Stimulated activated naive CD4-positive, alpha-beta T cell treated with Interleukin-2 at 50 U/mL for 16 hours (primary cell): ENCODE data around the gene EIF2AK3.
"Not testable (repeated sequence)": the region's sequence is repeated elsewhere in the genome, so short reads cannot be mapped to it uniquely, and the experiment has no call there.

Experiments used
- DNase-seq: peaks from one replicate; lab custom pipeline; 2025; lab: John Stamatoyannopoulos, UW

EIF2AK3 gene

DNA sequence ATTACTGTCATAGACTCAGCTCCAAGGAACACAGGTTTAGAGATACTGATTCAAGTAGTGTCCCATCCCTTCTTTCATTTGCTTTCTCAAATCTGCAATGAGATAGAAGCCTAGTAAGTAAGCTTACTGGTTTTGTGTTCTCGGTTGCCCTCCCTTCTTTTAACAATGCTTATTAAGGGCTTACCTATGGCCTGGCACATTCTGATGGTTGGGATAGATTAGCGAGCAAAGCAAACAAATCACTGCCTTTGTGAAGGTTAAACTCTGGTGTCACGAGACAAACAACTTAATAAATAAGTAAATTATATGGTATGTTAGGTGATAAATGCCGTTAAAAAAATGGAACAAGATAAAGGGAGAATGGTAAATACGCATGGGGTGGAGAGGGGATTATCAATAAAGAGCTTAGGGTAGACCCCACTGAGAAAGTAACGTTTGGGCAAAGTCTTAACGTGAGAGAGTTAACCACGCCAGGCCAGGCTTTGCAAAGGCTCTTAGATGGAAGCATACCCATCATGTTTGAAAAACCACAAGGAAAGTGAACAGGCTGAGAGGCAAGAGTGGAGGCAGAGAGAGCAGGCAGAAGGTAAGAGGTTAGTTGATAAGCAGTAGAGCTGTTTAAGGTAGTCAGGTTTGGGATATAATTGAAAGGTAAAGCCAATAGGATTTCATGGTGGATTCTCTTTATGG is 31.0 kb downstream of the EIF2AK3 start:
- no peak for DNase-seq

DNA sequence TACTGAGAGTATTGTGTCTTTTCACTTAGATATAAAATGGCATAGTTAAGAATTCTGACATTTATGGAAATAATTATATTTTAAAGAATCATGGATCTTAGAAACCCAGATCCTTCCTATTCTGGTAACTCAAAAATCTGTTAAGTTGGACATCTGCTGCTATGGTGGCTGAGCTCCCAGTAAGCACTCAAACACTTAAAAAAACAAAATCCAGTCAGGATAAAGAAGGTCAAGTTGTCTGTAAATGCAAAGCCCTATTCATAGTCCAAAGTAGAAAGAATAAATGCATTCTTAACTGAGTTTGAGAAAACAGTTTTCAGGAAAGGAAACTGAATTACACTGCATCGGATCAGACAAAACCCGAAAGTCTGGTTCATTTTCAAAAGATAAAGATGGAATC is 35.6 kb downstream of the EIF2AK3 start:
- DNase-seq, result no peak

DNA sequence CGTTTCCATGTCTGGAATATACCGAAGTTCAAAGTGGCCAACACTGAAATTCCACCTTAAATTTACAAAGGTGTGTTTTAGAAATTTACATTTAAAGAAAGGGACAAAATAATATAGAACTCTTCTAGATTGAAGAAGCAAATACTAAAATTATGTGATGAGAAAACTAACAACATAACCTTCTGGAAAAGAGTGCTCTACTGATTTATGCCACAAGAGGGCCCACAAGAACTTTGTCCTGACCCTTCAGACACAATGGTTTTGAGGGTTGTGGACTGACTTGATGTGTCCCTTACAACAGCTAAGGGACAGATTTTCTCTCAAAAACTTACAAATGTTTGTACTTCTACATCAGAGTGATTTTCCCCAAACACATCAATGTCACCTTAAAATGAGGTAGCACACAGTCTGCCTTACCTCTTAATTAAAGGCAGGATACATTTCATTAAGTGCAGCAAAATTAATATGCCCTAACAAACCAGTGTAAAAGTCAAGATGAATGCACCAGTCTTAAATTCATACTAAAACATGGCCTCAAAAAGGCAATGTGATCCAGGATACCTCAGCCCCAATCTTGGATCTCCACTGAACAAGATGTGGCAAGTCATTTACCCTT is 36.2 kb downstream of the EIF2AK3 start:
- peak; percentile 4 for DNase-seq

DNA sequence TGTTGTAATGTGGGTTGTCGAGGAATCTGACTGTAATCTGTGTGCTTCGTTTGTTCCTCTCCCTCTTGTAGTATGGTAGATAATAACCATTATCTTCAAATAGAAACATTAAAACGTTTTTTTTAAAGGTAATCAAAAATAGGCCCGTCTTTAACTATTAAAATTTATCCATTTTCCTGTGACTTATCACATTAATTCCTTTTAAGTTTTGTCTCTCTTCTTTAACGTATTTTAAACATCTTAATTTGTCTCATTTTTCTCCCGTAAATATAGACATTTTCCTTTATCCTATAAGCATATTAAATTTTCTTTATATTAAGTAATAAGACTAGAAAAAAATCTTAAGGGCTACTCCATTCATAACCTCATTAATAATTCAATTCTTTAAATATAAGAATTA is 41.3 kb downstream of the EIF2AK3 start:
- DNase-seq, result no peak

DNA sequence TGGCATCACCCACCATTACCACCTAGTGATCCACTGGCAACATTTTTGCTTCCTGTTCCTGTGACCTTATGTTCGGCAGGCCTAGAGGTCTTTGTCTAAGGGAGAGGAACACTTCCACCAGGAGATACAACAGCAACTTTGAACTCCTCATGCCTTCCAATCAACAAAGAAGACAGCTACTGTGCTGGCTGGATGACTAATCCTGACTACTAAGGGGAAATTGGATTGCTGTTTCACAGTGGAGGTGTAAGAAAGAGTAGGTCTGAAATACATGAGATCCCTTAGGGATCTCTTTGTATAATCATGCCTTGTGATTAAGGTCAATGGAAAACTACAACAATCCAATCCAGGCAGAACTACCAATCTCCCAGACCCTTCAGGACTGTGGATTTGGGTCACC is 45.2 kb downstream of the EIF2AK3 start:
- DNase-seq, result no peak

DNA sequence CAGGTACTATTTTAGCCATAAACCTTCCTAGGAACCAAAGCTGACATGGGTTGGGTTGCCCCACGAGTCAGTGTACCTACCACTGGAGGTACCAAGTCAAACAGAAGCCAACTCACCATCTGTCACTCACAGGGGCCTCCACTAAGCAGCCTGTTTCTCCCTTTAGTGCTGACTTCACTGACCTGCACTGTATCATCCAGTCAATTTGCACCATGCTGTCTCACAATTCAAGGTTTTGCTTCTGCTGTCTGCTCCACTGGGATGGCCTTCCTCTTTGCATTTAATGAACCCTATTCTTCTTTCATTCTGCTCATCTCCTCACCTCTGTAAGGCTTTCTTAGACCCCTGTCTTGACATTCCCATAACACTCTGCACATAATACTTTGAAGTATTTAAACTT is 47.2 kb downstream of the EIF2AK3 start:
- DNase-seq, result no peak

DNA sequence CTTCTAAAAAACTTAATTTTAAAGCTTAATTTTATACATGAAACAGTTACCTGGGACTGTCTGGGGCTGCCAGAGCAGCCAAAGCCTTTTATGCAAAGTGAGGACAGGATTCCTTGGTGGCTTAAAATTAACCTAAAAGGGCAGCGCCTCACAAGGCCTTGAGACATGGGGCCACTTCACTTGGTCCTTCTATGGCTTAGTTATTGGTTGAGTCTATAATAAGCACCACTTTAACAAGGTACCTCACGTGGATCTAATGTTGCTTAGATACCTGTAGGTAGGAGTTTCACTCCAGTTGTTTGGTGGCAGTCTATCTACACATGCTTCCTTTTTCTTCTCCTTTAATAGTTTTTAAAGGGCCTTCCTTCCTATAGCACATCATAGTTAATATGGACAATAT is 51.6 kb downstream of the EIF2AK3 start:
- DNase-seq, result no peak

DNA sequence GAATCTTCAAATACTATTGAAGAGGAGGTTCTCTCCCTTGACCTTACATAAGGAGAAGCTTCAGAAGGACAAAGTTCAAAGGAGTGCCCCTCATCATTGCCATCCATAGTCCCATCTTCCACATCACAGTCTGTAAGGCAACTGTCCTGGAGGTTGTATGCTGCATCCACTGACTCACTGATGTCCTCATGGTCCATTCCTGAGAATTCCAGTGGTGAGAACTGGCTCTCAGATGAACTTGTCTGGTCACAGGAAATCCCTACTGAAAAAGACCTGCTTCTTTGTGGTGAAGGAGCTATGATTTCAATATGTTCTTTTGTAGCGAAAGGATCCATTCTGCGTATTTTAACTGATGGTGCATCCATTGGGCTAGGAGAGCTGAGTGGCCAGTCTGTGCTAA is 52.2 kb downstream of the EIF2AK3 start:
- no peak for DNase-seq

DNA sequence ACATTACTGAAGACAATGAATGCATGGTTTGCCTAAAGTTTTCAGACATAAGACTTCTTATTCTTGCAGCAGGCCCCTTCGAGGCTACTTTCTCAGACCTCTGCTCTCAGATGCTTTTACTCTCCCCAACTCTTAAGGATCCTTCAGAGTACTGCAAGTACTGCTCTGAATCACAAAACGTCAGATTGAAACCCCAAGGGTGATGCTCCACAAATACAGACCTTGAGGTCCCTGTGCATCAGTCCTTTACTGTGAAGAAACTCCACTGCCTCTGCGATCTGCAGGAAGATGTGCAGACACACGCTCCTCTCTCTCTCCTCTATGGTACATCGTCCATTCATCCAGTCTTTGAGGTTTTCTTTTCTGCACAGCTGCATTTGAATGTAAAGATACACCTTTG is 52.8 kb downstream of the EIF2AK3 start:
- no peak for DNase-seq

DNA sequence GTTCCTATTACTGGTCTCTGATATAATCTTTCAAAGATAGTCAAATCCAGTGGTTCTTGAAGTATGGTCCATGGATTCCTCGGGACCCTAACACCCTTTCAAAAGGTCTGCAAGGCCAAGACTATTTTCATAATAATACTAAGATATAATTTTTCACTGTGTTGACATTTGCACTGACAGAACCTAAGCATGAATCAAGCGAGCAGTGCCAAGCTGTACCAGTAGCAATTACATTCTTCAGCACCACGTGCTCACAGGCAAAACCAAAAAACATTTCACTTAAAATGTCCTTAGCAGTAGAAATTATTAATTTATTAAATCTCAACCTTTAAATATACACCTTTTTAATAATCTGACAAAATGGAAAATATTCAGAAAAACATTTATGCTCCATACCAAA is 59.1 kb downstream of the EIF2AK3 start:
- DNase-seq, result no peak

DNA sequence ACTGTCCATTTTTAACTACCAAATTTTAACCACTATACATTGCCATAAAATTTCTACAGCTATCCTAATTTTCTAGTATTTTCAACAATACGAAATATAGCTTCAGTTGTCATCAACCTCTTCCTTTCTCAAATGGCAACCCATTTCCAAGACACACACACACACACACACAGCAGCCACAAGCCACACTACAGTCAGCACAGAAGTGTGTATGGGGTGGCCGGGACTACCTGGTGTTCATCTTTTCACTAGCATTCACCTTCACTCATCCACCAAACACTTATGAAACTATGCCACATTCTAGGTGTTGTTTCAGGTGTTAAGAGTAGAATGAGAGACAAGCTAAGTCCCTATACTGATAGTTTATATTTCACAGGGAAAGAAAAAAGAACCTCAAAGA is 62.9 kb downstream of the EIF2AK3 start:
- no peak for DNase-seq

DNA sequence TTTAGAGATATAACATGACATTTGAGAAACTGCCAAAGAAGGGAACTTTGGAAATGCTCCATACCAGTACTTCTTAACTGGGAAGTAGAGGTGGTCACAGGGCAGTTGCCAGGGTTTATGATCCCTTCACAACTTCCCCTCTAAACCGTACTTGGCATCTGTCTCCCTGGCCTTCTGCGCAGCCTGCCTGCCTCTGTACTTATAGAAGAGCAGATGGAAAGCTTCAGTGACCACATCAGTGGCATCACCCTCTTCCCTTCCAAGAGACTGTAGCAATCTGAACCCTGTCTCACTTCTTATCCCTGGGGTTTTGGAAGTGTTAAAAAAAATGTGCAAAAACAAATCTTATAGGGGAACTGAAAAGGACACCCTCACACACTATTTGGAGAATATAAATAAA is 64.1 kb downstream of the EIF2AK3 start:
- no peak for DNase-seq

DNA sequence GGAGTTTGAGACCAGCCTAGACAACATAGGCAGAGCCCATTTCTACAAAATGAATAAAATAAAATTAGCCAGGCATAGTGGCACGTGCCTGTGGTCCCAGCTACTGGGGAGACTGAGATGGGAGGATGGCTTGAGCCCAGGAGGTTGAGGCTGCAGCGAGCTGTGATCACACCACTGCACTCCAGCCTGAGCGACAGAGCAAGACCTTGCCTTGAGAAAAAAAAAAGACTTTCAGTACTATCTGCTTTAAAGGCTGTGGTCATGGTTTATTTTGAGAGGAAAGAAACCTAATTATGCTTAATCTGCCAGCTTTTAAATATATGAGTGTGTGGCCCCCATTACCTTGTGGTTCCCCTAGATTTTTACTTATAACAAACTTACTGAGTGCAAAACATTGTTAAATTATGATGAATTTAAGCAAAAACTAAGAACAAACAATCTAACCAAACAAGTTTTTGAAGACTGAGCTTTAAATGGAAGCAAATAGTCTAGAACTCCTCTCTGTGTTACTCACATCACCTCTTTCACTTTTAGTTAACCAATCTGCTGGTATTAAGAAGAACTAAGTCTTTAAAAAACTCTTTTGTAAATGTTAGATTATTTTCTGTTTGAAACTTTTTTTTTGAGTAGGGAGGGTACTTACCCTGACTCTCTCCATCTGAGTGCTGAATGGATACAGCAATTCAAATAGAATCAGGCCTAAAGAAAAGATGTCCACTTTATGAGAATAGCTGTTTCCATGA is 65.4 kb downstream of the EIF2AK3 start:
- DNase-seq, result no peak

DNA sequence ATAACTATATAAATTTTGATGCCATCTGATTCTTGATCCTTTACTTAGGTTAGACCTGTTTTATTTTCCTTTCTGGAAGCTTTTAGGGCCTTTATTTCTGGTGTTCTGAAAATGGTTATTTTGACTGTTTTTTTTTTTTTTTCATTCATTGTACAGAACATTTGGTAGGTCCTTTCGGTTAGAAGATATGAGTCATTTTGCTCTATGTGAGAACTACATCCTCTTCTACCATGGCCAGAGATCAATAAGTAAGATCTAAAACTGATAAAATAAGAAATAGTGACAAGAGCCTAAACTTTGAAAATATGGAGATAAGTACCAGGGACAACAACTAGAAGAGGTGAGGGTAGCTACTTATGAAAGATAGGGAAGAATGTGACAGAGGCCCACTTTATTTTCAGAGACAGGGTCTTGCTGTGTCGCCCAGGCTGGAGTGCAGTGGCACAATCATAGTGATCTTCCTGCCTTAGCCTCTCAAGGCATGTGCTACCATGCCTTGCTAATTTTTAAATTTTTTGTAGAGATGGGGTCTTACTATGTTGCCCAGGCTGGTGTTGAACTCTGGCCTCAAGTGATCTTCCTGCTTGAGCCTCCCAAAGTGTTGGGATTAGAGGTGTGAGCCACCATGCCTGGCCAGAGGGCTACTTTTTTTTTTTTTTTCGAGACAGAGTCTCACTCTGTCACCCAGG is 66.5 kb downstream of the EIF2AK3 start:
- DNase-seq, result no peak

DNA sequence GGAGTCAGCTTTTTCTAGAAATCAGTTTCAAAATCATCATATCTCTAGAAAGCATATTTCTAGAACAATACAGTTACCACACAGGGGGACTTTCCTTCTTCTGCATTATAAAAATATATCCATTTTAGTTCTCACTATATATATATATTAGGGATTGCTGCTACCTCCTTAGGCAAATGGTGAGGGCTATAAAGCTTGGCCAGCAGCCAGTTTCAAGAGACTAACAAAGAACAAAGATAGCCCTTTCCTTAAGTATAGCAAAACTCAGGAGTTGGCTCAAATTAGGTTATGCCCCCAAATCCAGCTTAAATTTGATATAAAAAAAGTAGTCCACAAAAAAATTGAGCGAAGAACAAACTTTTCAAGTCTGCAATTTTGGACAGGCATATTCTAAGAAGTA is 70.0 kb downstream of the EIF2AK3 start:
- DNase-seq, result no peak

DNA sequence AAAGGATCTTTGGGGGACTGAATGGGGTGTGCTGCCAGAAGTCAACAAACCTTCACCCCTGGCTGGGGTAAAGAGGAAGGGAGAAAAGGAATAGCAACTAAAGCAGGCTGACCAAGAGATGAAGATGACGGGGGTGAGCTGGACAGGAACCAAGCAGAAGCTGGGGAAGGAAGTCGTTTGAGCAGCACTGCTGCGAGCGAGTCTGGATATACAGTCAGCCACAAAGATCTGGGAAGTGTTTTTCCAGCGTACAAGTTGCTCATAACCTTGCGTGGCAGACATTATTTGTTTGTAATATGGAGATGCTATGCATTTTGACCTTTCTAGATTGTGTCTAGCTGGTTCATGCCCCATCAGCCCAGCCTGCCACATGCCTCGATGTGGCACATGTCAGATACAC is 71.2 kb downstream of the EIF2AK3 start:
- no peak for DNase-seq

DNA sequence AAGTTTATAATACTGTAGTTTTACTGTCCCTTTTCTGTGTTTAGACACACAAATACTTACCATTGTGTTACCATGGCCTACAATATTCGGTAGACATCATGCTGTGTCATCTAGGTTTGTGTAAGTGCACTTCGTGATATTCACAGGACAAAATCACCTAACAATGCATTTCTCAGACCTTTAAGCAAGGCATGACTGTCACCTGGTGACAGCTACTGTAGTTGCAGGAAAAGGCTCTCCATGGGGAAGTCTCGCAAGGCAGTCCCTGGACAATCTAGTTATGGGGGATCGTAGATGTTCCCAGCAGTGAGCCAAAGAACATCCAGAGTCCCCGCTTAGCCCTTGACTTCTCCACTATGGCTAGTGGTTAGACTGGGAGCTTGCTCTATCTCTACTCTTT is 73.1 kb downstream of the EIF2AK3 start:
- no peak for DNase-seq

DNA sequence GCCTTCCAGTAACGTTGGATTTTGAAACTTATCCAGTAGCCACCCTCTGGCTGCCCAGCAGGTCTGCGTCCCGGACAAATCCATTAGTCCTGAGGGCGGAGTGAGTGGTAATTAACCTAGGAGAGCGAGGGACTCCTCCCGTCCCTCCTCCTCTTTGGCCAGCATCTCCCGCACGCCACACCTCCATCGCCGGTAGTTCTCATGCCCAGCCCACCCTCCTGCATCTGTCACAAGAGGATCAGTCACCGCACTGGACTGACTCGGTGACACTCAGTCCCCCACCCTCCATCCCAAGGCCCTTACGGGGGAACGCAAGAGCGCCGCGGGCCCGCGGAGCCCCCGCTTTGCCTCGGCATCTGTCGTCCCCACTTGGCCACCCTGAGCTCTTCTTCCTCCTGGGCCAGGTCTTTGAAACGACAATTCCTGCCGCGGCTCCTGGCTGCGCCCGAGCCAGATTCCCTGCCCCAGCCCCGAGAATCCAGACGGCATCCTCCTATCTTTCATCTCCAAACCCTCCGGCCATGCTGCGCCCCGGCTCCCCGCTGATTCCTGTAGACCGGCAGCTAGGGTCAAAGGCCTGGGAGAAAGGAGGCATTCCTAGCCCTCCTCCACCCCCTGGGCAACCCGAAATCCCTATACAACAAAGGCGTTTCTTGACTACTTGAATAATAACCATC is 77.5 kb downstream of the EIF2AK3 start:
- no peak for DNase-seq

DNA sequence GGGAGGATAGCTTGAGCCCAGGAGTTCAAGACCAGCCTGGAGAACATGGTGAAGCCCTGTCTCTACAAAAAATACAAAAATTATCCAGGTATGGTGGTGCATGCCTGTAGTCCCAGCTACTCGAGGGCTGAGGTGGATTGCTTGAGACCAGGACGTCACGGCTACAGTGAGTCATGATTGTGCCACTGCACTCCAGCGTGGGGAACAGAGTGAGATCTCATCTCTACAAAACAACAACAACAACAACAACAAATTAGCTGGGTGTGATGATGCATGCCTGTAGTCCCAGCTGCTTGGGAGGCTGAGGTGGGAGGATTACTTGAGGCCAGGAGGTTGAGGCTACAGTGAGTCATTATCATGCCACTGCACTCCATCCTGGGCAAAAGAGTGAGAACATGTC is 81.0 kb downstream of the EIF2AK3 start:
- not testable (repeated sequence) for DNase-seq

DNA sequence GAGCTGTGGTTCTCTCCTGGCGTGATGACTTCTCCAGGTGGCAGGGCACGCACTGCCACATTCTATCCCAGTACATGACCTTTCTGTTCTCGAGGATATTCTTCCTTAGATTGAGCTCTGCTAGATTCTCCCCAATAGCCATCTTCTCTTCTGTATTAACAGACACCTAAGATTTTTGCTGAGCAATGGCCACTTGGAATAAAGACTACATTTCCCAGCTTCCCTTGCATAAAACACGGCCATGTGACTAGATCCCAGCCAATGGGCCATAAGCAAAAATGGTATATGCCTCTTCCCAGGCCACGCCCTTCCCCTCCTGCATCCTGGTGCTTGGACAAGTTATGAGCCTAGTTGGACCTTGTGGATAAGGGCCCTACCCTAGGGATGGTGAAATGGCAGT is 82.1 kb downstream of the EIF2AK3 start:
- DNase-seq, result no peak

DNA sequence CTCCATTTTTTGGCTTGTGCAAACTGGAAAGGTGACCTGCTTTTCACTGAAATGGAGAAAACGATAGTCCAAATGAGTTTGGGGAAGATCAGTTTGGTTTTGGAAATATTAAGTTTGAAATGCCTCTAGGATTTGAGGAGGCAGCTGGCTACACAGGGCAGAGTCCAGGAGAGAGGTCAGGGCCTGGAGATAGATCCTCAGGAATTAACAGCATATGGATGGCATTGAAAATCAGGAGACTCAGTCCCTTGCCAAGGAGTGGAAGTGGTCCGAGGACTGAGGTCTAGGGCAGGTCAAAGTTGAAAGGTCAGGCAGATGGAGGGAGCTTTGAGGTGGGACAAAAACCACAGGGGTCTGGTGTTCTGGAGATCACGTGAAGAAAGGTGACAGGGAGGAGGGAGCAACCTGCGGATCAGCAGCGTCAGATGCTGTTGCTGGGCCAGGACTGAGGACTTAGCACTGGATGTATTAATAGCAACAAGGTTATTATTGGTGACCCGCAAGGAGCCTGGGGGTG is 83.7 kb downstream of the EIF2AK3 start:
- no peak for DNase-seq

DNA sequence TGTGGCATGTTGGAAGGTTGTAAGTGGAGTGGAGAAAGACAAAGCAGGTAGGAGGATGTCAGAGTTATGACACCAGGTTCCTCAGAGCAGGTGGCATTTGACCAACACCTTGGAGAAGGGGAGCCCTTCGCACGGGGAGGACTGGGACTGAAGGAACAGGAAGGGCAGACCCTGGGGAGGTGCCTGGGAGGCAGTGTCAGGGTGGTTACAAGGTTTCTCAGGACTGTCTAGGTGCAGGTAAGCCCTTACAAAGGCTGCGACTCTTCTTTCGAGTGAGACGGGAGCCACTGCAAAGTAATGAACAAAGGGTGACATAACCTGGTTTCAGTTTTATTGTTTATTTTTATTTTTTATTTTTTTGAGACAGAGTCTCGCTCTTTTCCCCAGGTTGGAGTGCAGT is 84.6 kb downstream of the EIF2AK3 start:
- DNase-seq, result no peak
